K562 (cell line): ENCODE measurements around the gene NRN1L. TPM values are rescaled to one million over a fixed set of nuclear protein-coding genes. Genes with fewer than 3 reads are reported as not detected.

Experiments
- ATAC-seq: fragments of 200-7000 bp; cut with Tn5 transposase; 3 replicates; pipeline ENCODE4 v1.9.1; 2020; ENCODE audit warnings: moderate library complexity
- BruUV-seq: library from RNA; stranded (reverse); fragments of 400-500 nt; replicated peaks from 2 replicates; lab custom pipeline; 2021; lab: Mats Ljungman, UMichigan
- CTCF ChIA-PET: fragments of 300-600 bp; formaldehyde crosslinking; extraction: SDS; loops from one replicate; lab custom pipeline; 2021; ENCODE audit warnings: low intra/inter-chr PET ratio; lab: Yijun Ruan, JAX
- POLR2A ChIA-PET: fragments of 300-600, 350-650 bp; sonication (Branson Sonifier 250); formaldehyde crosslinking; extraction: SDS; loops from one replicate; lab custom pipeline; 2021; ENCODE audit warnings: antibody characterized with exemption, inconsistent platforms; lab: Yijun Ruan, JAX
- DNase-seq, 4 experiments: peaks; one replicate each; pipeline versions ENCODE4 v3.0.0 to v3.0.0-alpha.2; 2011 to 2018; ENCODE audit warnings: low spot score in 3 of 4, mixed read lengths in 3 of 4; ENCODE audit errors: extremely low read depth in 1 of 4
- FAIRE-seq: peaks from 2 replicates; lab custom pipeline; 2011; peaks lifted over from hg19 to GRCh38; lab: Jason Lieb, UNC
- H2AFZ ChIP-seq: 2 replicates; pipeline ENCODE4 v1.6.0; 2011; ENCODE audit warnings: low read depth, low read length, control low read depth, inconsistent platforms
- H3K27ac ChIP-seq: fragments of 200-600 bp; 3 replicates; pipeline ENCODE4 v1.8.0; 2011; ENCODE audit warnings: low read depth, mild to moderate bottlenecking, control low read depth, inconsistent platforms, low read length, moderate library complexity, mixed read lengths; ENCODE audit errors: extremely low read depth
- H3K27me3 ChIP-seq, 2 experiments: fragments of 300-600 bp in 1 of 2; 2 replicates in 1 of 2; 3 replicates in 1 of 2; pipeline versions ENCODE4 v1.6.0 to v1.8.0; 2011; ENCODE audit warnings: inconsistent platforms in 2 of 2, low read length in 2 of 2, mild to moderate bottlenecking in 1 of 2, mixed read lengths in 1 of 2, moderate library complexity in 1 of 2; ENCODE audit not compliant: control insufficient read depth in 2 of 2, insufficient read depth in 2 of 2
- H3K36me3 ChIP-seq: fragments of 300-600 bp; 3 replicates; pipeline ENCODE4 v1.8.0; 2011; ENCODE audit warnings: mild to moderate bottlenecking, low read length, inconsistent platforms; ENCODE audit not compliant: control insufficient read depth, insufficient read depth
- H3K4me1 ChIP-seq, 2 experiments: fragments of 200-600 bp in 1 of 2; replicated peaks in 1 of 2; 2 replicates in 1 of 2; 3 replicates in 1 of 2; pipeline versions ENCODE4 v1.5.1 to v1.8.0; 2011; ENCODE audit warnings: inconsistent platforms in 2 of 2, low read length in 2 of 2, mild to moderate bottlenecking in 1 of 2, mixed read lengths in 1 of 2, moderate library complexity in 1 of 2; ENCODE audit not compliant: control insufficient read depth in 2 of 2, insufficient read depth in 2 of 2
- H3K4me2 ChIP-seq: 2 replicates; pipeline ENCODE4 v1.6.1; 2011; ENCODE audit warnings: low read length, control low read depth, inconsistent platforms, mixed read lengths; ENCODE audit not compliant: insufficient read depth
- H3K4me3 ChIP-seq: fragments of 200-600 bp; sonication (generic), shearing (Covaris generic); 2 replicates; pipeline ENCODE4 v1.5.1; 2016; ENCODE audit warnings: control low read depth, inconsistent platforms
- H3K79me2 ChIP-seq: fragments of 200-600 bp; 3 replicates; pipeline ENCODE4 v1.8.0; 2011; ENCODE audit warnings: low read length, inconsistent platforms; ENCODE audit not compliant: control insufficient read depth, insufficient read depth
- H3K9ac ChIP-seq, 2 experiments: 2 replicates each; pipeline versions ENCODE4 v1.6.0 to v1.6.1; 2011; ENCODE audit warnings: low read depth in 2 of 2, low read length in 2 of 2, control low read depth in 1 of 2, inconsistent platforms in 1 of 2, mild to moderate bottlenecking in 1 of 2, mixed read lengths in 1 of 2; ENCODE audit not compliant: insufficient read depth in 1 of 2
- H3K9me1 ChIP-seq: one replicate; pipeline ENCODE4 v1.6.0; 2011; ENCODE audit warnings: inconsistent platforms, mild to moderate bottlenecking, low read length, moderate library complexity; ENCODE audit not compliant: control insufficient read depth, insufficient read depth
- H3K9me3 ChIP-seq: replicated peaks from 2 replicates; pipeline ENCODE4 v1.5.1; 2011; ENCODE audit warnings: low read depth, low read length, inconsistent platforms; ENCODE audit not compliant: control insufficient read depth, insufficient read depth
- H4K20me1 ChIP-seq: replicated peaks from 2 replicates; pipeline ENCODE4 v1.6.1; 2011; ENCODE audit warnings: low read length, inconsistent platforms, mixed read lengths; ENCODE audit not compliant: control insufficient read depth, insufficient read depth
- CTBP1 ChIP-seq: fragments of 450-650 bp; IDR thresholded peaks from 2 replicates; pipeline ENCODE4 v1.6.1; 2016; ENCODE audit warnings: borderline replicate concordance
- FOXJ3 ChIP-seq: sonication (generic); formaldehyde crosslinking; IDR thresholded peaks from 2 replicates; pipeline ENCODE4 v1.4.0; 2020; ENCODE audit warnings: mild to moderate bottlenecking, missing genetic modification reagents
- FOXM1 ChIP-seq, 2 experiments: fragments of 450-650 bp in 1 of 2; sonication (generic) in 1 of 2; formaldehyde crosslinking in 1 of 2; IDR thresholded peaks; 2 replicates each; pipeline versions ENCODE4 v1.6.1 to v1.9.0; 2017 to 2022; ENCODE audit warnings: low read depth in 2 of 2, mild to moderate bottlenecking in 2 of 2, missing genetic modification reagents in 1 of 2, moderate library complexity in 1 of 2
- ZNF175 ChIP-seq: fragments of 200-800 bp; sonication (Bioruptor generic); IDR thresholded peaks from 2 replicates; pipeline ENCODE4 v1.6.1; 2016; ENCODE audit warnings: low read depth, mild to moderate bottlenecking, missing genetic modification characterization, missing compliant biosample characterization
- ZZZ3 ChIP-seq: fragments of 450-650 bp; IDR thresholded peaks from 2 replicates; pipeline ENCODE4 v1.6.1; 2016; ENCODE audit warnings: antibody characterized with exemption, mild to moderate bottlenecking, moderate library complexity
- WGBS: fragments of 100-300 bp; shearing (Covaris generic); methylation state at CpG from one replicate; pipeline ENCODE4 v1.1.6; 2016; ENCODE audit warnings: low coverage, mixed read lengths; ENCODE audit not compliant: insufficient coverage; ENCODE audit errors: missing lambda C conversion rate; 5-methylcytosine and 5-hydroxymethylcytosine counted together
- in situ Hi-C: fragments of 300-500 bp; cut with MboI; formaldehyde crosslinking; loops from 4 replicates; pipeline ENCODE4 v1.15.0; 2018; ENCODE audit warnings: inconsistent platforms, mixed read lengths
- intact Hi-C: fragments of 100-400 bp; cut with micrococcal nuclease; formaldehyde crosslinking; loops from 2 replicates; pipeline ENCODE4 v1.14.2; 2022
- polyA plus RNA-seq, 8 experiments: library from polyadenylated mRNA; depleted of rRNA in 4 of 8; stranded (reverse) in 5 of 8; unstranded in 3 of 8; fragments of >200 nt; fragmentation: Nextera tagmentation in 2 of 8; fragmentation: Illumina TruSeq in 1 of 8; extraction: Ambion mirVana in 2 of 8; extraction: Trizol in 1 of 8; gene quantifications; 2 replicates each; pipeline versions ENCODE4 v1.2.1 to v1.2.3, GENCODE V29; 2011 to 2014; ENCODE audit warnings: inconsistent platforms in 1 of 8, missing spikeins in 1 of 8
- total RNA-seq, 7 experiments: library from RNA; depleted of rRNA in 6 of 7; stranded (reverse); fragments of >200 nt in 6 of 7; fragmentation: Illumina TruSeq in 2 of 7; extraction: Trizol in 2 of 7; gene quantifications; 2 replicates each; pipeline versions ENCODE4 v1.2.1 to v1.2.3, GENCODE V29; 2011 to 2021; ENCODE audit warnings: low replicate concordance in 1 of 7
- TF ChIP-seq, protein P1 (sequence below): fragments of 250-450 bp; sonication (Bioruptor Pico); IDR thresholded peaks from 2 replicates; pipeline ENCODE4 v1.8.0; 2022; ENCODE audit warnings: moderate library complexity, mild to moderate bottlenecking, inconsistent platforms
- TF ChIP-seq, protein P2 (sequence below): sonication (generic); formaldehyde crosslinking; IDR thresholded peaks from 2 replicates; pipeline ENCODE4 v1.8.0; 2022; ENCODE audit warnings: mild to moderate bottlenecking, missing genetic modification reagents

Gene NRN1L
- total and polyA plus RNA-seq, 9 of the 15 experiments (the other 6 are each of a cell fraction or from before 2014, with no cell fraction given), result 0.22 to 0.86 (median 0.61) TPM; not detected in 5

- ChIA-PET CTCF (no interaction called here), POLR2A (interaction anchor here (1.4 kb wide), 1 partner anchor 25 kb away, joined by 4 read pairs; no protein-coding TSS in a partner anchor)
- H3K9me1 ChIP-seq, result no peaks in the 10 kb centered on the region
- no peaks in the 10 kb centered on the region; the same call in 2 of the 3 replicates for H3K36me3 ChIP-seq
- H4K20me1 ChIP-seq, result no peaks in the 10 kb centered on the region; the same call in 1 of the 2 replicates
- 20% methylated on average over 2 of the region's 2 CpGs for WGBS
- H3K4me1 ChIP-seq, result peaks cover 2 to 6% of the 10 kb centered on the region in 2 experiments; a peak in 2 of 5 replicates
- H3K9ac ChIP-seq, result no peak overlapping the region
- TF ChIP-seq FOXM1 (IDR thresholded peaks at IDR 0.05; ENCODE audit: low read depth) (no peak), FOXM1 (CRISPR knock-in tag; IDR thresholded peaks at IDR 0.05; ENCODE audit: low read depth) (no peak), ZNF175 (no peak), CTBP1 (no peak), ZZZ3 (no peak), FOXJ3 (CRISPR knock-in tag) (no peak)
- TF ChIP-seq, protein P1, sequence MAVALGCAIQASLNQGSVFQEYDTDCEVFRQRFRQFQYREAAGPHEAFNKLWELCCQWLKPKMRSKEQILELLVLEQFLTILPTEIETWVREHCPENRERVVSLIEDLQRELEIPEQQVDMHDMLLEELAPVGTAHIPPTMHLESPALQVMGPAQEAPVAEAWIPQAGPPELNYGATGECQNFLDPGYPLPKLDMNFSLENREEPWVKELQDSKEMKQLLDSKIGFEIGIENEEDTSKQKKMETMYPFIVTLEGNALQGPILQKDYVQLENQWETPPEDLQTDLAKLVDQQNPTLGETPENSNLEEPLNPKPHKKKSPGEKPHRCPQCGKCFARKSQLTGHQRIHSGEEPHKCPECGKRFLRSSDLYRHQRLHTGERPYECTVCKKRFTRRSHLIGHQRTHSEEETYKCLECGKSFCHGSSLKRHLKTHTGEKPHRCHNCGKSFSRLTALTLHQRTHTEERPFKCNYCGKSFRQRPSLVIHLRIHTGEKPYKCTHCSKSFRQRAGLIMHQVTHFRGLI (CRISPR knock-in tag), result no peak
- TF ChIP-seq, protein P2, sequence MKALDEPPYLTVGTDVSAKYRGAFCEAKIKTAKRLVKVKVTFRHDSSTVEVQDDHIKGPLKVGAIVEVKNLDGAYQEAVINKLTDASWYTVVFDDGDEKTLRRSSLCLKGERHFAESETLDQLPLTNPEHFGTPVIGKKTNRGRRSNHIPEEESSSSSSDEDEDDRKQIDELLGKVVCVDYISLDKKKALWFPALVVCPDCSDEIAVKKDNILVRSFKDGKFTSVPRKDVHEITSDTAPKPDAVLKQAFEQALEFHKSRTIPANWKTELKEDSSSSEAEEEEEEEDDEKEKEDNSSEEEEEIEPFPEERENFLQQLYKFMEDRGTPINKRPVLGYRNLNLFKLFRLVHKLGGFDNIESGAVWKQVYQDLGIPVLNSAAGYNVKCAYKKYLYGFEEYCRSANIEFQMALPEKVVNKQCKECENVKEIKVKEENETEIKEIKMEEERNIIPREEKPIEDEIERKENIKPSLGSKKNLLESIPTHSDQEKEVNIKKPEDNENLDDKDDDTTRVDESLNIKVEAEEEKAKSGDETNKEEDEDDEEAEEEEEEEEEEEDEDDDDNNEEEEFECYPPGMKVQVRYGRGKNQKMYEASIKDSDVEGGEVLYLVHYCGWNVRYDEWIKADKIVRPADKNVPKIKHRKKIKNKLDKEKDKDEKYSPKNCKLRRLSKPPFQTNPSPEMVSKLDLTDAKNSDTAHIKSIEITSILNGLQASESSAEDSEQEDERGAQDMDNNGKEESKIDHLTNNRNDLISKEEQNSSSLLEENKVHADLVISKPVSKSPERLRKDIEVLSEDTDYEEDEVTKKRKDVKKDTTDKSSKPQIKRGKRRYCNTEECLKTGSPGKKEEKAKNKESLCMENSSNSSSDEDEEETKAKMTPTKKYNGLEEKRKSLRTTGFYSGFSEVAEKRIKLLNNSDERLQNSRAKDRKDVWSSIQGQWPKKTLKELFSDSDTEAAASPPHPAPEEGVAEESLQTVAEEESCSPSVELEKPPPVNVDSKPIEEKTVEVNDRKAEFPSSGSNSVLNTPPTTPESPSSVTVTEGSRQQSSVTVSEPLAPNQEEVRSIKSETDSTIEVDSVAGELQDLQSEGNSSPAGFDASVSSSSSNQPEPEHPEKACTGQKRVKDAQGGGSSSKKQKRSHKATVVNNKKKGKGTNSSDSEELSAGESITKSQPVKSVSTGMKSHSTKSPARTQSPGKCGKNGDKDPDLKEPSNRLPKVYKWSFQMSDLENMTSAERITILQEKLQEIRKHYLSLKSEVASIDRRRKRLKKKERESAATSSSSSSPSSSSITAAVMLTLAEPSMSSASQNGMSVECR (CRISPR knock-in tag), result no peak
- H3K9me3 ChIP-seq, result no peaks in the 10 kb centered on the region
- no peaks in the 10 kb centered on the region for H3K79me2 ChIP-seq
- no peak overlapping the region for H3K4me2 ChIP-seq
- no TSS peak for BruUV-seq
- H3K27ac ChIP-seq, result no peak overlapping the region
- no peak overlapping the region for H3K4me3 ChIP-seq
- FAIRE-seq, result no peak
- no peak overlapping the region for H2AFZ ChIP-seq
- no peaks in the 10 kb centered on the region for H3K27me3 ChIP-seq
- ATAC-seq, result no peak
- in situ Hi-C loops, result no loop called here
- DNase-seq, result no peak
- intact Hi-C loops, result no loop called here
Observed at GRCh38 chr16:67910158-67910557, 25.5 kb downstream of the NRN1L start.
